ENCODE data around the gene MED14.

DNA sequence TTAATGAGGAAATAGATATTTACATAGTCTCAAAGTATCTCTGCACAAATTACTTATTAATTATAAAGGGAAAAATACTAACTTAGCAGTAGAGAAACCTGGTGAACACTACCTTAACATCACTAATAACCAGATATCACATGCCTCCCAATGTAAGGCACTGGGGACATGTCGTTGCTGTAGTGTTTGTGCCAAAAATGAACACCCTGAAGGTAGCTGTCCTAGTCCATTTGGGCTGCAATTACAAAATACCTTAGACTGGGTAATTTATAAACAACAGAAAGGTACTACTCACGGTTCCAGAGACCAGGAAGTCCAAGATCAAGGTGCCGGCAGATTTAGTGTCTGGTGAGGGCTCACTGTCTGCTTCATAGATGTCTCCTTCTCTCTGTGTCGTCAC is 122.8 kb downstream of the MED14 start:
- TF ChIP-seq, protein P1, sequence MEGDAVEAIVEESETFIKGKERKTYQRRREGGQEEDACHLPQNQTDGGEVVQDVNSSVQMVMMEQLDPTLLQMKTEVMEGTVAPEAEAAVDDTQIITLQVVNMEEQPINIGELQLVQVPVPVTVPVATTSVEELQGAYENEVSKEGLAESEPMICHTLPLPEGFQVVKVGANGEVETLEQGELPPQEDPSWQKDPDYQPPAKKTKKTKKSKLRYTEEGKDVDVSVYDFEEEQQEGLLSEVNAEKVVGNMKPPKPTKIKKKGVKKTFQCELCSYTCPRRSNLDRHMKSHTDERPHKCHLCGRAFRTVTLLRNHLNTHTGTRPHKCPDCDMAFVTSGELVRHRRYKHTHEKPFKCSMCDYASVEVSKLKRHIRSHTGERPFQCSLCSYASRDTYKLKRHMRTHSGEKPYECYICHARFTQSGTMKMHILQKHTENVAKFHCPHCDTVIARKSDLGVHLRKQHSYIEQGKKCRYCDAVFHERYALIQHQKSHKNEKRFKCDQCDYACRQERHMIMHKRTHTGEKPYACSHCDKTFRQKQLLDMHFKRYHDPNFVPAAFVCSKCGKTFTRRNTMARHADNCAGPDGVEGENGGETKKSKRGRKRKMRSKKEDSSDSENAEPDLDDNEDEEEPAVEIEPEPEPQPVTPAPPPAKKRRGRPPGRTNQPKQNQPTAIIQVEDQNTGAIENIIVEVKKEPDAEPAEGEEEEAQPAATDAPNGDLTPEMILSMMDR (IDR thresholded peaks at IDR 0.05; ENCODE audit: low read depth, low read length): no peak
- no peak for TF ChIP-seq EZH2phosphoT487 (IDR thresholded peaks at IDR 0.05; ENCODE audit: low read depth)

All from OCI-LY3 (cell line).